Neuronal stem cell (in vitro differentiated cells): ENCODE measurements around the gene N4BP2L2.

Experiments used
- DNase-seq: peaks from one replicate; pipeline ENCODE4 v3.0.0-alpha.2; 2013; ENCODE audit warnings: low spot score
- H2AFZ ChIP-seq: one replicate; pipeline ENCODE4 v1.6.1; 2013; ENCODE audit warnings: mild to moderate bottlenecking, low read length, inconsistent platforms
- H2AK5ac ChIP-seq: 2 replicates; pipeline ENCODE4 v1.6.1; 2013; ENCODE audit warnings: low read depth, mild to moderate bottlenecking, inconsistent platforms, low read length, moderate library complexity, mixed read lengths
- H2BK120ac ChIP-seq: 2 replicates; pipeline ENCODE4 v1.6.1; 2013; ENCODE audit warnings: low read depth, mild to moderate bottlenecking, inconsistent platforms, low read length, moderate library complexity, mixed read lengths
- H2BK12ac ChIP-seq: one replicate; pipeline ENCODE4 v1.6.1; 2013; ENCODE audit warnings: low read length, inconsistent platforms
- H2BK15ac ChIP-seq: 2 replicates; pipeline ENCODE4 v1.6.1; 2013; ENCODE audit warnings: mild to moderate bottlenecking, low read length, inconsistent platforms, mixed read lengths
- H2BK5ac ChIP-seq: one replicate; pipeline ENCODE4 v1.6.1; 2013; ENCODE audit warnings: inconsistent platforms, mild to moderate bottlenecking, low read length, moderate library complexity
- H3K14ac ChIP-seq: one replicate; pipeline ENCODE4 v1.6.1; 2013; ENCODE audit warnings: low read length, inconsistent platforms
- H3K18ac ChIP-seq: 2 replicates; pipeline ENCODE4 v1.6.1; 2013; ENCODE audit warnings: low read length, inconsistent platforms
- H3K23ac ChIP-seq: 2 replicates; pipeline ENCODE4 v1.6.1; 2013; ENCODE audit warnings: low read depth, mild to moderate bottlenecking, mixed read lengths, low read length, inconsistent platforms; ENCODE audit not compliant: poor library complexity
- H3K27ac ChIP-seq: replicated peaks from 3 replicates; pipeline ENCODE4 v1.5.1; 2013; ENCODE audit warnings: low read length, inconsistent platforms
- H3K27me3 ChIP-seq, 3 experiments: 2 replicates each; pipeline ENCODE4 v1.6.1; 2013; ENCODE audit warnings: low read length in 3 of 3, mild to moderate bottlenecking in 2 of 3, inconsistent platforms in 1 of 3, low read depth in 1 of 3, mixed read lengths in 1 of 3, moderate library complexity in 1 of 3; ENCODE audit not compliant: control insufficient read depth in 3 of 3, insufficient read depth in 3 of 3
- H3K36me3 ChIP-seq, 2 donors: replicated peaks in 1 of 2; 2 replicates each; pipeline ENCODE4 v1.6.1; 2013; ENCODE audit warnings: low read length in 2 of 2; ENCODE audit not compliant: control insufficient read depth in 2 of 2, insufficient read depth in 2 of 2
- H3K4ac ChIP-seq: 2 replicates; pipeline ENCODE4 v1.6.1; 2013; ENCODE audit warnings: inconsistent platforms, mild to moderate bottlenecking, low read length, moderate library complexity
- H3K4me1 ChIP-seq, 2 donors: 1 replicate in 1 of 2; 2 replicates in 1 of 2; pipeline ENCODE4 v1.6.1; 2013; ENCODE audit warnings: low read length in 2 of 2, low read depth in 1 of 2; ENCODE audit not compliant: control insufficient read depth in 2 of 2, insufficient read depth in 1 of 2
- H3K4me2 ChIP-seq: one replicate; pipeline ENCODE4 v1.6.1; 2013; ENCODE audit warnings: mild to moderate bottlenecking, low read length, inconsistent platforms; ENCODE audit not compliant: insufficient read depth, poor library complexity, severe bottlenecking
- H3K4me3 ChIP-seq, 2 donors: 2 replicates each; pipeline ENCODE4 v1.5.1; 2013; ENCODE audit warnings: low read length in 2 of 2, mild to moderate bottlenecking in 2 of 2, inconsistent platforms in 1 of 2, moderate library complexity in 1 of 2
- H3K79me1 ChIP-seq: one replicate; pipeline ENCODE4 v1.6.1; 2013; ENCODE audit warnings: low read depth, mild to moderate bottlenecking, inconsistent platforms, low read length, moderate library complexity
- H3K9ac ChIP-seq: one replicate; pipeline ENCODE4 v1.6.1; 2013; ENCODE audit warnings: mild to moderate bottlenecking, low read depth, low read length, inconsistent platforms; ENCODE audit not compliant: poor library complexity
- H3K9me3 ChIP-seq, 2 donors: replicated peaks in 1 of 2; 2 replicates each; pipeline versions ENCODE3 to v1.6.1; 2013; ENCODE audit warnings: low read length in 2 of 2, mild to moderate bottlenecking in 2 of 2, inconsistent platforms in 1 of 2, low read depth in 1 of 2, mixed read lengths in 1 of 2, moderate library complexity in 1 of 2; ENCODE audit not compliant: control insufficient read depth in 2 of 2, insufficient read depth in 1 of 2
- H4K8ac ChIP-seq: one replicate; pipeline ENCODE4 v1.6.1; 2013; ENCODE audit warnings: low read depth, mild to moderate bottlenecking, inconsistent platforms, low read length, moderate library complexity
- H4K91ac ChIP-seq: one replicate; pipeline ENCODE4 v1.6.1; 2013; ENCODE audit warnings: low read length, low read depth, mild to moderate bottlenecking, inconsistent platforms; ENCODE audit not compliant: poor library complexity
- WGBS, 2 donors: extraction: QIAGEN DNeasy Blood & Tissue Kit; methylation state at CpG; one replicate each; pipeline ENCODE4 v1.1.7; 2013; ENCODE audit warnings: missing lambda C conversion rate in 2 of 2, mixed read lengths in 1 of 2; ENCODE audit not compliant: insufficient read length in 2 of 2, insufficient replicate concordance in 1 of 2; ENCODE audit errors: extremely low coverage in 2 of 2; 5-methylcytosine and 5-hydroxymethylcytosine counted together

N4BP2L2 gene

DNA sequence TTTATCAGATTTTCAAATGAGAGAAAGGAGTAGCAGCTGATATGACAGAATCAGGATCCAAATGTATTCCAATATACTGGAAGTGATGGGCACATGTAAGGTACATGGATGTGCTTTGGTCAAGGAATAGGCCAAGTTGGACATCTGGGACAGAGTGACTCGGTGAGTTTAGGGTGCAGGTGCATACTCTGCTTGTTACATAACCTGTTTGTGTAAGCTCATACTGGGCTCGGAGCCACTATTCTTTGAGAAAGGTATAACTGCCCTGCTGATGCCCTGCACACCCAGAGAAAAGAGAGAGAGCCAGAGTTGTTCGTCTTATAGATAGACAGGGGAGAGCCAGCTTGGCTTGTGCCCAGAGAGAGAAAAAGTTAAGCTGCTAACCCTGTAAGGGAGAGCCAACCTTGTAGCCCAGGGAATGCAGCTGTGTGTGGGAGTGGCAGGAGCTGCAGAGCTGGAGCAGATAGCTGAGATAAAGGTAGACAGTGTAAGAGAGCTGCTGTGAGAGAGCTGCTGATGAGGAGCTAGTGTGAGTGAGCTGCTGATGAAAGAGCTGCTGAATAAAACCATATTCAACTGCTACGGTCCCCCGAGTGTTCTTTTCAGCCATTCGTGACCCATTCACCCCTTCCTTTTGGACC lies 70.0 kb downstream of the N4BP2L2 start:
- H3K4me1 ChIP-seq, result peaks cover 0 to 2% of the 10 kb centered on the region in 2 donors
- H3K14ac ChIP-seq, result no peak overlapping the region
- no peak overlapping the region for H2AK5ac ChIP-seq
- no peak overlapping the region for H2BK15ac ChIP-seq
- no peak overlapping the region for H3K4me2 ChIP-seq
- no peak overlapping the region for H4K91ac ChIP-seq
- WGBS, 2 donors, result no CpG with 5 or more reads among the region's 6 CpGs
- H3K27ac ChIP-seq, result no peak overlapping the region
- H3K27me3 ChIP-seq, result no peaks in the 10 kb centered on the region
- H3K36me3 ChIP-seq, result peaks cover 0 to 2% of the 10 kb centered on the region in 2 donors
- H3K23ac ChIP-seq, result no peak overlapping the region
- DNase-seq, result no peak
- no peak overlapping the region for H3K4ac ChIP-seq
- no peak overlapping the region for H4K8ac ChIP-seq
- no peak overlapping the region for H3K4me3 ChIP-seq
- no peaks in the 10 kb centered on the region for H3K79me1 ChIP-seq
- no peak overlapping the region for H2BK5ac ChIP-seq
- no peak overlapping the region for H2BK12ac ChIP-seq
- no peaks in the 10 kb centered on the region for H3K9me3 ChIP-seq
- no peak overlapping the region for H2BK120ac ChIP-seq
- H2AFZ ChIP-seq, result no peak overlapping the region
- no peak overlapping the region for H3K18ac ChIP-seq
- H3K9ac ChIP-seq, result no peak overlapping the region

DNA sequence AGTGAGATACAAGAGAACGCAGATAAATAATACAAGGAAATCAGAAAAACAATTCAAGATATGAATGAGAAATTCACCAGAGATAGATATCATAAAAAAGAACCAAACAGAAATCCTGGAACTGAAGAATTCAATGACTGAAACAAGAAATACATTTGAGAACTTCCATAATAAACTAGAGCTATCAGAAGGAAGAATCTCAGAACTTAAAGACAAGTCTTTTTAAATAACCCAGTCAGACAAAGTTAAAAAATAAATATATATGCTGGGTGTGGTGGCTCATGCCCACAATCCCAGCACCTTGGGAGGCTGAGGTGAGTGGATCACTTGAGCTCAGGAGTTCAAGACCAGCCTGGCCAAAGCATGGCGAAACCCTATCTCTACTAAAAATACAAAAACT lies 82.0 kb downstream of the N4BP2L2 start:
- H2AFZ ChIP-seq, result no peak overlapping the region
- H4K91ac ChIP-seq, result no peak overlapping the region
- H2AK5ac ChIP-seq, result no peak overlapping the region
- no peak overlapping the region for H3K14ac ChIP-seq
- no peak overlapping the region for H3K4me3 ChIP-seq
- no peak overlapping the region for H3K4ac ChIP-seq
- WGBS, 2 donors, result no CpG with 5 or more reads among the region's 2 CpGs
- H3K18ac ChIP-seq, result no peak overlapping the region
- H3K9ac ChIP-seq, result no peak overlapping the region
- no peak overlapping the region for H2BK15ac ChIP-seq
- no peaks in the 10 kb centered on the region for H3K36me3 ChIP-seq
- H3K27me3 ChIP-seq, result no peaks in the 10 kb centered on the region
- peaks cover 4 to 21% of the 10 kb centered on the region in 2 donors for H3K9me3 ChIP-seq
- no peak overlapping the region for H2BK120ac ChIP-seq
- no peaks in the 10 kb centered on the region for H3K79me1 ChIP-seq
- no peak overlapping the region for H2BK5ac ChIP-seq
- no peak overlapping the region for H3K4me2 ChIP-seq
- no peaks in the 10 kb centered on the region for H3K4me1 ChIP-seq
- H2BK12ac ChIP-seq, result no peak overlapping the region
- no peak for DNase-seq
- H3K27ac ChIP-seq, result no peak overlapping the region
- no peak overlapping the region for H4K8ac ChIP-seq
- no peak overlapping the region for H3K23ac ChIP-seq

DNA sequence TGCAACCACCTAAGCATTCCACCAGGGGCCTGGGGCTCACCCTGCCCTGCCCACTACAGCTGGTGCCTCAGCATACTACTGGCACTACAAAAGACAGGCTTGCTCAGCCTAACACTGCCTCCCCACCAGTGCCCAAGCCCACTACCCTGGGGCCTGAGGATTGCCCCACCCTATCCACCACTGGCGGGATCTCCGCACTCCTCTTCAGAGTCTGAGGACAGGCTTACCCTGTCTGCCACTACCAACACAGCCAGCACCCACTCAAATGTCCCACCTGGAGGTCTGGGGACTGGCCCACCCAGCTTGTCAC lies 83.0 kb downstream of the N4BP2L2 start:
- Histone ChIP-seq H3K9me3 (peaks cover 4 to 23% of the 10 kb centered on the region in 2 donors), H3K4ac (no peak overlapping the region), H3K18ac (peak overlapping the region; percentile 42), H3K4me2 (no peak overlapping the region), H3K9ac (no peak overlapping the region), H2AFZ (no peak overlapping the region), H3K27me3 (no peaks in the 10 kb centered on the region), H3K36me3 (no peaks in the 10 kb centered on the region), H2BK12ac (no peak overlapping the region), H3K4me1 (no peaks in the 10 kb centered on the region), H3K4me3 (no peak overlapping the region), H3K79me1 (no peaks in the 10 kb centered on the region), H4K8ac (no peak overlapping the region), H2BK5ac (no peak overlapping the region), H2BK15ac (no peak overlapping the region), H2AK5ac (no peak overlapping the region), H4K91ac (no peak overlapping the region), H3K14ac (no peak overlapping the region), H3K27ac (no peak overlapping the region), H2BK120ac (no peak overlapping the region), H3K23ac (peak overlapping the region; percentile 49)
- no peak for DNase-seq
- WGBS, 2 donors, result no CpG with 5 or more reads among the region's 2 CpGs

DNA sequence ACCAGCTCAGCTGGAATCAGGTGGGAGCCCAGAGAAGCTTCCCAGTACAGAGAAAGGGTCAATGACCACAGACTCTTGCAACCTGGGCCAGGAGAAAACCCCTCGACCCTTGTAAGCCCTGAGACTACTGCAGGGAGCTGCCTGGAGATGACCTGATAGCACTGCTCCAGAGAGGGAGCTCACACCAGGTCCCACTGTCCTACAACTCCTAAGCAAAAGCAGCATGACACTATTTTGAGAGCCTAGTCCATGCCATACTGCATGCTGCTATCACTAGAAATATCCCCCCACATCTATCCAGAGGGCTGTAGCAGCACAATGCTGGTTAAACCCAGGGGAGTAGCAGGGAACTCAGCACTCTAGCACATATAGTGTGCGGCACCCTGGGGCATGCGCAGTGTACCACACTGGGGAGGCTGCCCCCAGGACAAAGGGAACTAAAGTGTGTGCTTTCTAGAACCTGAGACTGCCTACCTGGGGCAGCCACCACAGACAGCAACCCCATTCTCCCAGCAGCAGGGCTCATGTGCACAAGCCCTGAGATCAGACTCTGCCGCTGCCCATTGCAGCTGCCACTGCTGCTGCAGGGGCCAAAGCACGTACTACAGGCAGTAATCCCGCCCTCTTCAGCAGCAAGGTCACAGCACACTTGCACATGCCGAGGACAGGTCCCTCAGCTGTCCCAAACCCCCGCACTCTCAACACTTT lies 83.6 kb downstream of the N4BP2L2 start:
- no CpG with 5 or more reads among the region's 8 CpGs for WGBS, 2 donors
- Histone ChIP-seq H3K9me3 (peaks cover 4 to 23% of the 10 kb centered on the region in 2 donors), H4K8ac (no peak overlapping the region), H3K18ac (peak overlapping the region; percentile 42), H2AK5ac (no peak overlapping the region), H3K27ac (no peak overlapping the region), H3K4me1 (no peaks in the 10 kb centered on the region), H3K9ac (no peak overlapping the region), H3K36me3 (no peaks in the 10 kb centered on the region), H2BK12ac (no peak overlapping the region), H3K4me3 (no peak overlapping the region), H3K79me1 (no peaks in the 10 kb centered on the region), H2BK15ac (no peak overlapping the region), H2BK5ac (peak overlapping the region; percentile 42), H3K4ac (no peak overlapping the region), H3K14ac (no peak overlapping the region), H2BK120ac (no peak overlapping the region), H3K27me3 (no peaks in the 10 kb centered on the region), H3K23ac (peak overlapping the region; percentile 49), H3K4me2 (no peak overlapping the region), H2AFZ (no peak overlapping the region), H4K91ac (peak overlapping the region; percentile 50)
- no peak for DNase-seq
